Colonic mucosa (tissue), 4 donors: ENCODE data around the gene PGF. TPM values are rescaled to one million over a fixed set of nuclear protein-coding genes. Genes with fewer than 3 reads are reported as not detected.
A peak's percentile ranks its signal among the peaks of the same experiment; 100 is the strongest.

Experiments
- DNase-seq: peaks from one replicate; pipeline ENCODE4 v3.0.0-alpha.2; 2020
- H3K27ac ChIP-seq: fragments of 200-600 bp; one replicate; pipeline ENCODE4 v1.8.0; 2021
- H3K27me3 ChIP-seq: fragments of 200-600 bp; one replicate; pipeline ENCODE4 v1.8.0; 2021
- H3K36me3 ChIP-seq: fragments of 200-600 bp; one replicate; pipeline ENCODE4 v1.8.0; 2021
- H3K4me1 ChIP-seq: fragments of 200-600 bp; one replicate; pipeline ENCODE4 v1.8.0; 2021; ENCODE audit warnings: mild to moderate bottlenecking
- H3K4me3 ChIP-seq: fragments of 200-600 bp; one replicate; pipeline ENCODE4 v1.8.0; 2021
- H3K9ac ChIP-seq, 2 donors: one replicate each; pipeline ENCODE4 v1.7.0; 2013; ENCODE audit warnings: control low read depth in 2 of 2, low read depth in 2 of 2, low read length in 2 of 2
- H3K9me3 ChIP-seq: fragments of 200-600 bp; one replicate; pipeline ENCODE4 v1.8.0; 2021
- intact Hi-C: fragments of 100-400 bp; cut with DNase I; formaldehyde crosslinking; loops from one replicate; pipeline ENCODE4 v1.14.1; 2022
- total RNA-seq, 2 donors: library from RNA; stranded (reverse); fragmentation: NEBNext Ultra II Directional in 1 of 2; extraction: Animal tissue kit (Norgen Biotek cat#: 25700) in 1 of 2; gene quantifications; one replicate each; pipeline ENCODE4 v1.2.1, GENCODE V29; 2021
- TF ChIP-seq, protein P1 (sequence below): fragments of 200-600 bp; IDR thresholded peaks from one replicate; pipeline ENCODE4 v1.8.0; 2022; ENCODE audit warnings: antibody characterized with exemption, mild to moderate bottlenecking
- donor health status: healthy.
- donor health status: DM: no; HTN: no; CAD: no.
- donor health status: DM: no; HTN: no; CAD: no.

PGF gene
- total RNA-seq, 2 donors from 2014 or later = 0.57 to 2.2 TPM

DNA sequence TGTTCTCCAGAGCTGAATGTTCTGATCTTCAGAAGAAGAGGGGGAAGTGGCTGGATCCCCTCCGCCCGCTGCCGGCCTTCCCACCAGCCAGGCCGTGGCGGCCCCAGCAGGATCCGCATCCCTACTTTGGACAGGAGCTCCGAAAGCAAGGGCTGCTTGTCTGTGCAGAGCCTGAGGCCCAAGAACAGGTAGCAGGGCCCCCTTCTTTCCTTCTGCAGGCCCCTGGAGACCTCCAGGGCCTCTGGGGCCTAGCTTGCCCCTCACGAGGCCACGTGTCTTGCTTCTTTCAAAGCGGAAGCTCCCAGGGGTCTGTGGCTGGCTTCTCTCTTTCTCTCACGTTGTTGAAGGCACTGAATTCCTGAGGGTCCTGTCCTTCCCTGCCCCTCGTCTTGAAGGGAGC, 13.2 kb downstream of the PGF start:
- no peak for DNase-seq
- Histone ChIP-seq H3K4me3 (no peak overlapping the region), H3K27me3 (no peaks in the 10 kb centered on the region), H3K36me3 (no peaks in the 10 kb centered on the region), H3K9me3 (no peaks in the 10 kb centered on the region), H3K4me1 (peaks cover 6% of the 10 kb centered on the region), H3K9ac (peak overlapping the region; percentile 28 to 51), H3K27ac (peak overlapping the region; percentile 39)
- intact Hi-C loops = loop anchor here (10.0 kb wide), 1 partner anchor 363 kb away; no protein-coding TSS in a partner anchor
- TF ChIP-seq, protein P1, sequence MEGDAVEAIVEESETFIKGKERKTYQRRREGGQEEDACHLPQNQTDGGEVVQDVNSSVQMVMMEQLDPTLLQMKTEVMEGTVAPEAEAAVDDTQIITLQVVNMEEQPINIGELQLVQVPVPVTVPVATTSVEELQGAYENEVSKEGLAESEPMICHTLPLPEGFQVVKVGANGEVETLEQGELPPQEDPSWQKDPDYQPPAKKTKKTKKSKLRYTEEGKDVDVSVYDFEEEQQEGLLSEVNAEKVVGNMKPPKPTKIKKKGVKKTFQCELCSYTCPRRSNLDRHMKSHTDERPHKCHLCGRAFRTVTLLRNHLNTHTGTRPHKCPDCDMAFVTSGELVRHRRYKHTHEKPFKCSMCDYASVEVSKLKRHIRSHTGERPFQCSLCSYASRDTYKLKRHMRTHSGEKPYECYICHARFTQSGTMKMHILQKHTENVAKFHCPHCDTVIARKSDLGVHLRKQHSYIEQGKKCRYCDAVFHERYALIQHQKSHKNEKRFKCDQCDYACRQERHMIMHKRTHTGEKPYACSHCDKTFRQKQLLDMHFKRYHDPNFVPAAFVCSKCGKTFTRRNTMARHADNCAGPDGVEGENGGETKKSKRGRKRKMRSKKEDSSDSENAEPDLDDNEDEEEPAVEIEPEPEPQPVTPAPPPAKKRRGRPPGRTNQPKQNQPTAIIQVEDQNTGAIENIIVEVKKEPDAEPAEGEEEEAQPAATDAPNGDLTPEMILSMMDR = no peak

GRCh38 chr14:74941676-74942097, 13.7 kb downstream of the PGF start:
- peak overlapping the region; percentile 39 for H3K27ac ChIP-seq
- peaks cover 6% of the 10 kb centered on the region for H3K4me1 ChIP-seq
- H3K4me3 ChIP-seq = no peak overlapping the region
- DNase-seq = no peak
- no peaks in the 10 kb centered on the region for H3K9me3 ChIP-seq
- intact Hi-C loops = loop anchor here (10.0 kb wide), 1 partner anchor 363 kb away; no protein-coding TSS in a partner anchor
- TF ChIP-seq, protein P1 = no peak
- H3K9ac ChIP-seq = peak overlapping the region; percentile 28 to 51
- no peaks in the 10 kb centered on the region for H3K27me3 ChIP-seq
- H3K36me3 ChIP-seq = no peaks in the 10 kb centered on the region

GRCh38 chr14:74940956-74941565, 14.3 kb downstream of the PGF start:
- no peak for DNase-seq
- H3K27ac ChIP-seq = peak overlapping the region; percentile 39
- H3K9ac ChIP-seq = peak overlapping the region in 1 of 2 donors; percentile 51
- H3K27me3 ChIP-seq = no peaks in the 10 kb centered on the region
- no peak overlapping the region for H3K4me3 ChIP-seq
- no peaks in the 10 kb centered on the region for H3K9me3 ChIP-seq
- TF ChIP-seq, protein P1 = no peak
- intact Hi-C loops = loop anchor here (10.0 kb wide), 1 partner anchor 364 kb away; no protein-coding TSS in a partner anchor
- H3K36me3 ChIP-seq = no peaks in the 10 kb centered on the region
- peaks cover 6% of the 10 kb centered on the region for H3K4me1 ChIP-seq

- no peak for DNase-seq
- intact Hi-C loops = no loop called here
- Histone ChIP-seq H3K27ac (peak overlapping the region; percentile 62), H3K9me3 (no peaks in the 10 kb centered on the region), H3K4me1 (peaks cover 6% of the 10 kb centered on the region), H3K4me3 (no peak overlapping the region), H3K9ac (no peak overlapping the region), H3K27me3 (no peaks in the 10 kb centered on the region), H3K36me3 (no peaks in the 10 kb centered on the region)
- TF ChIP-seq, protein P1 = no peak
These were observed 16.6 kb downstream of the PGF start for GRCh38 chr14:74938531-74939495.

- no peaks in the 10 kb centered on the region for H3K9me3 ChIP-seq
- no peak overlapping the region for H3K27ac ChIP-seq
- H3K4me1 ChIP-seq = peaks cover 6% of the 10 kb centered on the region
- DNase-seq = no peak
- H3K9ac ChIP-seq = no peak overlapping the region
- TF ChIP-seq, protein P1 = no peak
- intact Hi-C loops = no loop called here
- no peaks in the 10 kb centered on the region for H3K36me3 ChIP-seq
- no peaks in the 10 kb centered on the region for H3K27me3 ChIP-seq
- H3K4me3 ChIP-seq = no peak overlapping the region
These were observed 18.2 kb downstream of the PGF start for GRCh38 chr14:74937171-74937570.
